ENCODE results near the gene GPR18.
"Not testable (repeated sequence)": the region's sequence is repeated elsewhere in the genome, so short reads cannot be mapped to it uniquely, and the experiment has no call there.

DNA sequence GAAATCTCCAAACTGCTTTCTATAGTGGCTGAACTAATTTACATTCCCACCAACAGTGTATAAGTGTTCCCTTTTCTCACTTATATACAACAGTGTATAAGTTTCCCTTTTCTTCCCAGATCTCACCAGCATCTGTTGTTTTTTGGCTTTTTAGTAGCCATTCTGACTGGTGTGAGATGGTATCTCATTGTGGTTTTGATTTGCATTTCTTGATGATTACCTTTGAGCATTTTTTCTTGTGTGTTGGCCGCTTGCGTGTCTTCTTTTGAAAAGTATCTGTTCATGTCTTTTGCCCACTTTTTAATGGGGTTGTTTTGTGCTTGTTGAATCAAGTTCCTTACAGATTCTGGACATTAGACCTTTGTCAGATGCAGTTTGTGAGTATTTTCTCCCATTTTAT is 8.6 kb downstream of the GPR18 start:
- TF ChIP-seq, protein P1, sequence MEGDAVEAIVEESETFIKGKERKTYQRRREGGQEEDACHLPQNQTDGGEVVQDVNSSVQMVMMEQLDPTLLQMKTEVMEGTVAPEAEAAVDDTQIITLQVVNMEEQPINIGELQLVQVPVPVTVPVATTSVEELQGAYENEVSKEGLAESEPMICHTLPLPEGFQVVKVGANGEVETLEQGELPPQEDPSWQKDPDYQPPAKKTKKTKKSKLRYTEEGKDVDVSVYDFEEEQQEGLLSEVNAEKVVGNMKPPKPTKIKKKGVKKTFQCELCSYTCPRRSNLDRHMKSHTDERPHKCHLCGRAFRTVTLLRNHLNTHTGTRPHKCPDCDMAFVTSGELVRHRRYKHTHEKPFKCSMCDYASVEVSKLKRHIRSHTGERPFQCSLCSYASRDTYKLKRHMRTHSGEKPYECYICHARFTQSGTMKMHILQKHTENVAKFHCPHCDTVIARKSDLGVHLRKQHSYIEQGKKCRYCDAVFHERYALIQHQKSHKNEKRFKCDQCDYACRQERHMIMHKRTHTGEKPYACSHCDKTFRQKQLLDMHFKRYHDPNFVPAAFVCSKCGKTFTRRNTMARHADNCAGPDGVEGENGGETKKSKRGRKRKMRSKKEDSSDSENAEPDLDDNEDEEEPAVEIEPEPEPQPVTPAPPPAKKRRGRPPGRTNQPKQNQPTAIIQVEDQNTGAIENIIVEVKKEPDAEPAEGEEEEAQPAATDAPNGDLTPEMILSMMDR (IDR thresholded peaks at IDR 0.05 in 2 of 3, conservative IDR thresholded peaks at IDR 0.05 in 1 of 3; ENCODE audit: borderline replicate concordance in 1 of 3, insufficient read depth in 1 of 3, low read depth in 2 of 3, low read length in 2 of 3): not testable (repeated sequence)
- TF ChIP-seq EGR1 (IDR thresholded peaks at IDR 0.05; ENCODE audit: low read depth); CEBPB (IDR thresholded peaks at IDR 0.05; ENCODE audit: low read depth); RAD21 (IDR thresholded peaks at IDR 0.05; ENCODE audit: low read depth); ZNF274 (IDR thresholded peaks at IDR 0.05; ENCODE audit: low read depth, low read length); POLR2A (IDR thresholded peaks at IDR 0.05; ENCODE audit: borderline replicate concordance, extremely low read depth, insufficient read depth, insufficient read length); EZH2phosphoT487 (IDR thresholded peaks at IDR 0.05; ENCODE audit: borderline replicate concordance); SIN3A (IDR thresholded peaks at IDR 0.05; ENCODE audit: low read depth); EZH2 (IDR thresholded peaks at IDR 0.05): not testable (repeated sequence)
- TF ChIP-seq, protein P2, sequence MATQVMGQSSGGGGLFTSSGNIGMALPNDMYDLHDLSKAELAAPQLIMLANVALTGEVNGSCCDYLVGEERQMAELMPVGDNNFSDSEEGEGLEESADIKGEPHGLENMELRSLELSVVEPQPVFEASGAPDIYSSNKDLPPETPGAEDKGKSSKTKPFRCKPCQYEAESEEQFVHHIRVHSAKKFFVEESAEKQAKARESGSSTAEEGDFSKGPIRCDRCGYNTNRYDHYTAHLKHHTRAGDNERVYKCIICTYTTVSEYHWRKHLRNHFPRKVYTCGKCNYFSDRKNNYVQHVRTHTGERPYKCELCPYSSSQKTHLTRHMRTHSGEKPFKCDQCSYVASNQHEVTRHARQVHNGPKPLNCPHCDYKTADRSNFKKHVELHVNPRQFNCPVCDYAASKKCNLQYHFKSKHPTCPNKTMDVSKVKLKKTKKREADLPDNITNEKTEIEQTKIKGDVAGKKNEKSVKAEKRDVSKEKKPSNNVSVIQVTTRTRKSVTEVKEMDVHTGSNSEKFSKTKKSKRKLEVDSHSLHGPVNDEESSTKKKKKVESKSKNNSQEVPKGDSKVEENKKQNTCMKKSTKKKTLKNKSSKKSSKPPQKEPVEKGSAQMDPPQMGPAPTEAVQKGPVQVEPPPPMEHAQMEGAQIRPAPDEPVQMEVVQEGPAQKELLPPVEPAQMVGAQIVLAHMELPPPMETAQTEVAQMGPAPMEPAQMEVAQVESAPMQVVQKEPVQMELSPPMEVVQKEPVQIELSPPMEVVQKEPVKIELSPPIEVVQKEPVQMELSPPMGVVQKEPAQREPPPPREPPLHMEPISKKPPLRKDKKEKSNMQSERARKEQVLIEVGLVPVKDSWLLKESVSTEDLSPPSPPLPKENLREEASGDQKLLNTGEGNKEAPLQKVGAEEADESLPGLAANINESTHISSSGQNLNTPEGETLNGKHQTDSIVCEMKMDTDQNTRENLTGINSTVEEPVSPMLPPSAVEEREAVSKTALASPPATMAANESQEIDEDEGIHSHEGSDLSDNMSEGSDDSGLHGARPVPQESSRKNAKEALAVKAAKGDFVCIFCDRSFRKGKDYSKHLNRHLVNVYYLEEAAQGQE (IDR thresholded peaks at IDR 0.05; ENCODE audit: low read depth): not testable (repeated sequence)
- TF ChIP-seq, protein P3, sequence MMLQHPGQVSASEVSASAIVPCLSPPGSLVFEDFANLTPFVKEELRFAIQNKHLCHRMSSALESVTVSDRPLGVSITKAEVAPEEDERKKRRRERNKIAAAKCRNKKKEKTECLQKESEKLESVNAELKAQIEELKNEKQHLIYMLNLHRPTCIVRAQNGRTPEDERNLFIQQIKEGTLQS (IDR thresholded peaks at IDR 0.05): not testable (repeated sequence)
- TF ChIP-seq, protein P4, sequence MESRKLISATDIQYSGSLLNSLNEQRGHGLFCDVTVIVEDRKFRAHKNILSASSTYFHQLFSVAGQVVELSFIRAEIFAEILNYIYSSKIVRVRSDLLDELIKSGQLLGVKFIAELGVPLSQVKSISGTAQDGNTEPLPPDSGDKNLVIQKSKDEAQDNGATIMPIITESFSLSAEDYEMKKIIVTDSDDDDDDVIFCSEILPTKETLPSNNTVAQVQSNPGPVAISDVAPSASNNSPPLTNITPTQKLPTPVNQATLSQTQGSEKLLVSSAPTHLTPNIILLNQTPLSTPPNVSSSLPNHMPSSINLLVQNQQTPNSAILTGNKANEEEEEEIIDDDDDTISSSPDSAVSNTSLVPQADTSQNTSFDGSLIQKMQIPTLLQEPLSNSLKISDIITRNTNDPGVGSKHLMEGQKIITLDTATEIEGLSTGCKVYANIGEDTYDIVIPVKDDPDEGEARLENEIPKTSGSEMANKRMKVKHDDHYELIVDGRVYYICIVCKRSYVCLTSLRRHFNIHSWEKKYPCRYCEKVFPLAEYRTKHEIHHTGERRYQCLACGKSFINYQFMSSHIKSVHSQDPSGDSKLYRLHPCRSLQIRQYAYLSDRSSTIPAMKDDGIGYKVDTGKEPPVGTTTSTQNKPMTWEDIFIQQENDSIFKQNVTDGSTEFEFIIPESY (IDR thresholded peaks at IDR 0.05; ENCODE audit: extremely low read depth, insufficient replicate concordance, low read length): not testable (repeated sequence)
